HEK293T (cell line): ENCODE data around the gene EPG5.

Source experiments
- CTCF ChIA-PET: fragments of 350-600 bp; formaldehyde crosslinking; extraction: SDS; loops from one replicate; lab custom pipeline; 2021; ENCODE audit warnings: antibody characterized with exemption, inconsistent platforms; lab: Yijun Ruan, JAX
- POLR2A ChIA-PET: fragments of 350-600 bp; formaldehyde crosslinking; extraction: SDS; loops from one replicate; lab custom pipeline; 2020; ENCODE audit warnings: antibody characterized with exemption, inconsistent platforms; lab: Yijun Ruan, JAX
- DNase-seq: peaks from one replicate; pipeline ENCODE4 v3.0.0; 2012; ENCODE audit warnings: mixed read lengths; ENCODE audit errors: extremely low spot score
- ARNT ChIP-seq: fragments of 450-650 bp; IDR thresholded peaks from 2 replicates; pipeline ENCODE4 v1.6.1; 2017; ENCODE audit warnings: mild to moderate bottlenecking
- BHLHE40 ChIP-seq: fragments of 450-650 bp; IDR thresholded peaks from 2 replicates; pipeline ENCODE4 v1.6.1; 2016; ENCODE audit warnings: mild to moderate bottlenecking, moderate library complexity, borderline replicate concordance
- CTBP1 ChIP-seq: fragments of 450-650 bp; IDR thresholded peaks from 2 replicates; pipeline ENCODE4 v1.6.1; 2016; ENCODE audit warnings: borderline replicate concordance
- ELF4 ChIP-seq: fragments of 450-650 bp; IDR thresholded peaks from 2 replicates; pipeline ENCODE4 v1.6.1; 2017; ENCODE audit warnings: antibody characterized with exemption
- FOXA1 ChIP-seq: fragments of 450-650 bp; IDR thresholded peaks from 2 replicates; pipeline ENCODE4 v1.6.1; 2016; ENCODE audit warnings: mild to moderate bottlenecking
- FOXK2 ChIP-seq: fragments of 450-650 bp; IDR thresholded peaks from 2 replicates; pipeline ENCODE4 v1.6.1; 2016; ENCODE audit warnings: mild to moderate bottlenecking
- FOXM1 ChIP-seq: fragments of 450-650 bp; IDR thresholded peaks from 2 replicates; pipeline ENCODE4 v1.6.1; 2017; ENCODE audit warnings: mild to moderate bottlenecking, borderline replicate concordance
- HDGF ChIP-seq: fragments of 450-650 bp; IDR thresholded peaks from 2 replicates; pipeline ENCODE4 v1.6.1; 2017; ENCODE audit warnings: antibody characterized with exemption, borderline replicate concordance
- L3MBTL2 ChIP-seq: fragments of 450-650 bp; conservative IDR thresholded peaks from 2 replicates; pipeline ENCODE4 v1.6.1; 2016; ENCODE audit warnings: mild to moderate bottlenecking
- LEF1 ChIP-seq: fragments of 450-650 bp; IDR thresholded peaks from 2 replicates; pipeline ENCODE4 v1.6.1; 2017; ENCODE audit warnings: mild to moderate bottlenecking, borderline replicate concordance
- NFRKB ChIP-seq: fragments of 450-650 bp; IDR thresholded peaks from 2 replicates; pipeline ENCODE4 v1.6.1; 2016; ENCODE audit warnings: mild to moderate bottlenecking, moderate library complexity
- PKNOX1 ChIP-seq: fragments of 450-650 bp; IDR thresholded peaks from 2 replicates; pipeline ENCODE4 v1.6.1; 2016
- SP1 ChIP-seq: fragments of 450-650 bp; IDR thresholded peaks from 2 replicates; pipeline ENCODE4 v1.6.1; 2017
- SUZ12 ChIP-seq: fragments of 450-650 bp; IDR thresholded peaks from 2 replicates; pipeline ENCODE4 v1.6.1; 2016; ENCODE audit warnings: mild to moderate bottlenecking
- TARDBP ChIP-seq: fragments of 450-650 bp; IDR thresholded peaks from 2 replicates; pipeline ENCODE4 v1.6.1; 2016
- ZNF384 ChIP-seq: fragments of 450-650 bp; IDR thresholded peaks from 2 replicates; pipeline ENCODE4 v1.6.1; 2016

Gene EPG5

GRCh38 chr18:45836242-45837205 lies 130.6 kb downstream of the EPG5 start:
- ChIA-PET CTCF (no interaction called here), POLR2A (no interaction called here)
- no peak for TF ChIP-seq FOXM1
- no peak for TF ChIP-seq FOXA1
- TF ChIP-seq NFRKB = no peak
- TF ChIP-seq LEF1 = no peak
- no peak for TF ChIP-seq BHLHE40
- no peak for TF ChIP-seq L3MBTL2
- TF ChIP-seq CTBP1 = no peak
- TF ChIP-seq TARDBP = no peak
- TF ChIP-seq ZNF384 = no peak
- no peak for TF ChIP-seq FOXK2
- TF ChIP-seq PKNOX1 = no peak
- DNase-seq = no peak

GRCh38 chr18:45835057-45835636 lies 132.0 kb downstream of the EPG5 start:
- ChIA-PET CTCF (no interaction called here), POLR2A (no interaction called here)
- TF ChIP-seq ELF4 = no peak
- TF ChIP-seq NFRKB = no peak
- no peak for TF ChIP-seq SUZ12
- TF ChIP-seq FOXK2 = no peak
- TF ChIP-seq SP1 = no peak
- no peak for TF ChIP-seq CTBP1
- TF ChIP-seq BHLHE40 = no peak
- TF ChIP-seq ZNF384 = no peak
- TF ChIP-seq TARDBP = no peak
- no peak for DNase-seq

GRCh38 chr18:45834306-45834705 lies 132.8 kb downstream of the EPG5 start:
- ChIA-PET POLR2A (no interaction called here), CTCF (no interaction called here)
- no peak for TF ChIP-seq L3MBTL2
- no peak for TF ChIP-seq FOXM1
- no peak for TF ChIP-seq TARDBP
- TF ChIP-seq ELF4 = no peak
- no peak for TF ChIP-seq ZNF384
- no peak for TF ChIP-seq SP1
- TF ChIP-seq PKNOX1 = no peak
- TF ChIP-seq FOXA1 = no peak
- TF ChIP-seq SUZ12 = no peak
- TF ChIP-seq BHLHE40 = no peak
- no peak for TF ChIP-seq NFRKB
- no peak for TF ChIP-seq CTBP1
- no peak for TF ChIP-seq FOXK2
- no peak for TF ChIP-seq ARNT
- no peak for TF ChIP-seq HDGF
- TF ChIP-seq LEF1 = no peak
- no peak for DNase-seq

GRCh38 chr18:45833846-45834245 lies 133.3 kb downstream of the EPG5 start:
- no peak for DNase-seq
- ChIA-PET CTCF (no interaction called here), POLR2A (no interaction called here)
- no peak for TF ChIP-seq FOXK2

- ChIA-PET CTCF (interaction anchor here (1.2 kb wide), 1 partner anchor 49 kb away, joined by 3 read pairs; no protein-coding TSS in a partner anchor), POLR2A (no interaction called here)
- no peak for TF ChIP-seq SUZ12
- no peak for DNase-seq
Observed at GRCh38 chr18:45830917-45831316, 136.2 kb downstream of the EPG5 start.

GRCh38 chr18:45829855-45830254 lies 137.3 kb downstream of the EPG5 start:
- POLR2A ChIA-PET = no interaction called here
- no peak for DNase-seq
- CTCF ChIA-PET = no interaction called here

More at GRCh38 chr18:45829855-45830254, 137.3 kb downstream of the EPG5 start:
- TF ChIP-seq L3MBTL2 (no peak), NFRKB (no peak), FOXK2 (no peak), SP1 (no peak), TARDBP (no peak), HDGF (no peak), CTBP1 (no peak), ARNT (no peak), BHLHE40 (no peak), LEF1 (no peak), FOXM1 (no peak), SUZ12 (no peak), FOXA1 (no peak), PKNOX1 (no peak), ZNF384 (no peak), ELF4 (no peak)
